Right lobe of liver (tissue), 4 donors: ENCODE data around the gene PLEKHF1.

ENCODE experiments used
- POLR2A ChIP-seq: fragments of 450-650 bp; IDR thresholded peaks from one replicate; pipeline ENCODE4 v1.6.1; 2017; ENCODE audit warnings: antibody characterized with exemption, mild to moderate bottlenecking
- TF ChIP-seq, protein P1 (sequence below), 4 donors: fragments of 200-600 bp in 3 of 4; fragments of 450-650 bp in 1 of 4; IDR thresholded peaks; one replicate each; pipeline versions ENCODE4 v1.5.1 to v1.8.0; 2016 to 2022; ENCODE audit warnings: antibody characterized with exemption in 4 of 4, mild to moderate bottlenecking in 2 of 4
- donor health status: DM: no; HTN: no; CAD: no.
- donor health status: DM: no; HTN: no; CAD: no.
- donor health status: DM: no; HTN: yes; CAD: no.

DNA sequence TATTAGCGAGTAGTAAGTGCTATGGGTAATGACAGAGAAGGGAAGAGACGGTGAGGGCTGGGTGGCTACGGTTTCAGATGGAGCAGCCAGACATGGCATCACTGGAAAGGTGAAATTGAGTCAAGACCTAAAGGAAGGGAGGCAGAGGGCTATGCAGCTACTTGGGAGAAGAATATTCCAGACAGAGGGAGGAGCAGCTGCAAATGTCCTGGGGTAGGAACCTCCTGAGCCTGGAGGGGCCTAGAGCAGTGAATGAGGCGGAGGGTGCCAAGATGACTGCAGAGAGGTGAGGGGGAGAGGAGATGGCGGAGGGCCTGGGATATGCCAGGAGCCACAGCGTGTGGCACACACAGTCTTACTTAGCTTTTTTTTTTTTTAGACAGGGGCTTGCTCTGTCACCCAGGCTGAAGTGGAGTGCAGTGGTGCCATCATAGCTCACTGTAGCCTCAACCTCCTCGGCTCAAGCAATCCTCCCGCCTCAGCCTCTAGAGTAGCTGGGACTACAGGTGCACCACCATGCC is 21.1 kb downstream of the PLEKHF1 start:
- TF ChIP-seq, protein P1, sequence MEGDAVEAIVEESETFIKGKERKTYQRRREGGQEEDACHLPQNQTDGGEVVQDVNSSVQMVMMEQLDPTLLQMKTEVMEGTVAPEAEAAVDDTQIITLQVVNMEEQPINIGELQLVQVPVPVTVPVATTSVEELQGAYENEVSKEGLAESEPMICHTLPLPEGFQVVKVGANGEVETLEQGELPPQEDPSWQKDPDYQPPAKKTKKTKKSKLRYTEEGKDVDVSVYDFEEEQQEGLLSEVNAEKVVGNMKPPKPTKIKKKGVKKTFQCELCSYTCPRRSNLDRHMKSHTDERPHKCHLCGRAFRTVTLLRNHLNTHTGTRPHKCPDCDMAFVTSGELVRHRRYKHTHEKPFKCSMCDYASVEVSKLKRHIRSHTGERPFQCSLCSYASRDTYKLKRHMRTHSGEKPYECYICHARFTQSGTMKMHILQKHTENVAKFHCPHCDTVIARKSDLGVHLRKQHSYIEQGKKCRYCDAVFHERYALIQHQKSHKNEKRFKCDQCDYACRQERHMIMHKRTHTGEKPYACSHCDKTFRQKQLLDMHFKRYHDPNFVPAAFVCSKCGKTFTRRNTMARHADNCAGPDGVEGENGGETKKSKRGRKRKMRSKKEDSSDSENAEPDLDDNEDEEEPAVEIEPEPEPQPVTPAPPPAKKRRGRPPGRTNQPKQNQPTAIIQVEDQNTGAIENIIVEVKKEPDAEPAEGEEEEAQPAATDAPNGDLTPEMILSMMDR (IDR thresholded peaks at IDR 0.05) = no peak
- no peak for TF ChIP-seq POLR2A
